NCI-H226 (cell line): ENCODE results near the gene SURF4.
"Not testable (repeated sequence)": the region's sequence is repeated elsewhere in the genome, so short reads cannot be mapped to it uniquely, and the experiment has no call there.

ENCODE experiments used
- DNase-seq: peaks from one replicate; pipeline ENCODE4 v3.0.0-alpha.2; 2015

Gene SURF4

GRCh38 chr9:133331641-133332380 lies 44.0 kb downstream of the SURF4 start:
- no peak for DNase-seq

DNA sequence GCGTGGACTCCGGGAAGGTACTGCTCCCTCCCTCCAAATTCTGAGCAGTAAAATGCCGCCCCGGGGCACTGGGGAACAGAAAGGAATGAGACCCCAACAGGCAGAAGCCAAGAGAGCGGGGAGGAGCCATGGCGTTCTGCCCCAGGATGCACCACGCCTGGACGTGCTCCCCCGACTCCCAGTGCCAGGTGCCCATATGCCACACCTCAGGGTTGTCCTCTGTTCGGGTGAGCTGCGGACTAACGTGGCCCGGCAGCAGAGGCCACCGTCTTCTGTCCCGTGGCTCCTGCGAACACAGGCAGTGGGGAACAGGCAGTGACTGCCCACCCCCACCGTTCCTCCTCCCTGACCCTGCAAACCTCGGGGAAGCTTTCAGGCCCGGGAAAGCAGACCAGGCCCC lies 44.6 kb downstream of the SURF4 start:
- DNase-seq = no peak

DNA sequence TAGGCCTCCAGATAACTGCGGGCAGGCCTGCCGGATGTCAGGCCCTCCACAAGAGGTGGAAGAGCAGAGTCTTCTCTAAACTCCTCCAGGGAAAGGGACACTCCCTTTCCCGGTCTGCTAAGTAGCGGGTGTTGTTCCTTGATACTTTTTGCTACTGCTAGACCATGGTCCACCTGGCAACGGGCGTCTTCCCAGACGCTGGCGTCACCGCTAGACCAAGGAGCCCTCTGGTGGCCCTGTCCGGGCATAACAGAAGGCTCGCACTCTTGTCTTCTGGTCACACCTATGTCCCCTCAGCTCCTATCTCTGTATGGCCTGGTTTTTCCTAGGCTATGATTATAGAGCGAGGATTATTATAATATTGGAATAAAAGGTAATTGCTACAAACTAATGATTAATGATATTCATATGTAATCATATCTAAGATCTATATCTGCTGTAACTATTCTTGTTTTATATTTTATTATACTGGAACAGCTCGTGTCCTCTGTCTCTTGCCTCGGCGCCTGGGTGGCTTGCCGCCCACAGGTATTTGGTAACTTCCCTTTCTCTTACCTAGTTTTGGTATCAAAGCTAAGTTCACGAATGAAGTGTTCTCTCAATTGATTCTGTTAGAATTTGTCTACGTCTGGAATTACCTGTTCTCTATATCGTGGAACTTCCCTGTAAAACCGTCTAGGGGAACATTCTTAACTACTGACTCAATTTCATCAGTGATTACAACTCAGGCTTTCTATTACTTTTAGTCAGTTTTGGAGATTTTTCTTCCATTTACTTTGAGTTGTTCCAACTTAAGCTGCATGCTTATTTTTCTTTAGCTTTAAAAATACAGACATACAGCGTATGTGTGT lies 46.3 kb downstream of the SURF4 start:
- not testable (repeated sequence) for DNase-seq

DNA sequence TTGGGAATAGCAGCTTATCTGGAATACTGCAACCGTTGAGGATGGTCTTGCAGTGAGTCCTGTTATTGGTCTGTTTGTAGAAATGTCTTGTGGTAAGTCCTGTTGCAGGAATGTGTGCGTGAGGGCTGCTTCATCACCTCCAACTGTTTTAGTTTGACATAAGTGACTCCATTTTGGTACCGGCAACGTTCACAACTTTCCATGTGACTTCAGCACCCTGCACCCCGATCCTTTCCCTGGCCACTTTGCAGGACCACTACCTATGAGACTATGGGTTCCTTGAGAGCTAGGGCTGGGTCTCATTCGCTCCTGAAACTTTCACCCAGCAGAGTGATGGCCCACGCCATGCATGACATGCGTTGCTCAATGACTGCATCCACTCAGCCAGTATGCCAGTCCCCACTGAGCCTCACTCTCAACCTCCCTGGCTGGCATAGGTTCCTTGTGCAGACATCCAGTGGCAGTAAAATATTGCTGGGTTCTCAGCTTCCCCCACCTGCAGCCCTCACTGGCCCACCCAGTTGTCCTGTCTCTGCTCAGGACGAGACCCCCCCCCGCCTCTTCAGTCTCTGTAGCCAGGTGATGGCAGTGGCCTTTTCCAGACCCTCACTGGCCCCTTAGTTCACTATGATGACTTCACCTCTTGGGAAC lies 47.9 kb downstream of the SURF4 start:
- DNase-seq = no peak

GRCh38 chr9:133327021-133327420 lies 48.8 kb downstream of the SURF4 start:
- not testable (repeated sequence) for DNase-seq

GRCh38 chr9:133323991-133324703 lies 51.7 kb downstream of the SURF4 start:
- DNase-seq = no peak

DNA sequence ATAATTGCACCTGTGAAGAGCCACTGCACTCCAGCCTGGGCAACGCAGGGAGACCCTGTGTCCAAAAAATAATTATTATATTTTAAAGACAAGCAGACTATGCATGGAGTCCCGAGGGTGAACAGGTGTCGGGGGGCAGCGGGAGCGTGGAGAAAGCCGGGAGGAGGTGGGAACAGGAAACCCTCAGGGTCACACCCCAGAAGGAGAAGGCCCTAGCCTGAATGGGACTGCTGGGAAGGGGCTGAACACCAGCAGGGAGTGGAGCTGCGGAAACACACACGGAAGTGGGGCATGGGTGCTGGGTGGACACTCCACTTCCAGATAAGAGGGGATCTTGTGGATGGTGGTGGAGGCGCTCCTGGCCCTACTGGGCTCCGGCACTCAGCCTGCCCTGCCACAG lies 52.6 kb downstream of the SURF4 start:
- DNase-seq = no peak

DNA sequence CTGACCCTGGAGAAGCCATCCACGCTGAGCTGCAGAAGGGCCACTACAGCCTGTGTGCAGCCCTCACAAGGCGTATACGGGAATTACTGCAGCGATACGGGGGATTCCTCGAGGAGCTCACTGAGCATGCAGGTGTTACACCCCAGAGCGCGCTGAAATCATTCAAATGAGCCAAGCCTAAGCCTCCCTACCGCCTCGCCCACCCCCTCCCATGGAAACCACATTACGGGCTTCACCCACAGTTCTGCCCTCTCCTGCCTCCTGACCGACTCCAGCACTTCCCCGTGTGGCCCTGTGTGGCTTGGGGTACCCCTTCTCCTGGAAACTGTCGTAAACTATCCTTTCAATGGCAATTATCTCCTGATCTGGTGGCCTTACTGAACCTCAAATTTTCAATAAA lies 53.2 kb downstream of the SURF4 start:
- no peak for DNase-seq

DNA sequence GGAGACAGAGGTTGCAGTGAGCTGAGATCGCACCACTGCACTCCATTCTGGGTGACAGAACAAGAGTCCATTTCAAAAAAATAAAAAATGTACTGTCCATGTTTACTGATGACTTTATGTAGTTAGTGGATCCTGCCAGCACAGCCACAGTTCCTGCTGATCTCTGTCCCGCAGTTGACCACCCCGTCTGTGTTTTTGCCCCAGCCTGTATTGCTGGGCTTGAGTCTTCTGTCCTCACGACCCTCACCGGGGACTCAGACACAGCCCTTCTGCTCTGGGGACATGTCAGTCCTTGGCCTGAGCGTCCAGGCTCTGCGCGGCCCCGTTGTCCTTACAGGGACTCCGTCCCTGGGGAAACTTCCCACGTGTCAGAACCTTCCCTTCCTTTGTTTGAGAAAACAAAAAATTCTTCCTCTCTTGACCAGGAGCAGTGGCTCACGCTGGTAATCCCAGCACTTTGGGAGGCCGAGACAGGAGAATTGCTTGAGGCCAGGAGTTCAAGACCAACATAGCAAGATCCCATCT lies 54.4 kb downstream of the SURF4 start:
- no peak for DNase-seq

DNA sequence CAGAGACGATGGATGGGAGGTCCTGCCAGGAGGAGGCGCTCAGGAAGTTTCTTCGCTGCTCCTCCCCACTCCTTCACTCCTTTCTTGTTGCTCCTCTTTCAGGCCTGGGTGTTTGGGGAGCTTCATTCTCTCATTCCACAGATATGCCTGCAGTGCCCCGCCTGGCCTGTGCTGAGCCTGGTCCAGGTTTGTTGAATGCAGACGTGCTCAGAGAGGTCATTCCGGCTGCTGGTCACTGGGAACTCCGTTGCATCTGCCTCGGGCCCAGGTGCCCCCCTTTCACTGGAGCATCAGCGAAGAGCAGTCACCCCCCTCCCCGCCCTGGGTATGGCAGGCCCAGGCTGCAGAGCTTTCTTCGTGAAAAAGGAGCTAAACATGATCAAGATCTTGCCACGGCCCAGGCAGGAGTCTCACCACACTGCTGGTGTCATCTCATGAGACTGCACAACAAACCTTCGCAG lies 55.4 kb downstream of the SURF4 start:
- DNase-seq = no peak

DNA sequence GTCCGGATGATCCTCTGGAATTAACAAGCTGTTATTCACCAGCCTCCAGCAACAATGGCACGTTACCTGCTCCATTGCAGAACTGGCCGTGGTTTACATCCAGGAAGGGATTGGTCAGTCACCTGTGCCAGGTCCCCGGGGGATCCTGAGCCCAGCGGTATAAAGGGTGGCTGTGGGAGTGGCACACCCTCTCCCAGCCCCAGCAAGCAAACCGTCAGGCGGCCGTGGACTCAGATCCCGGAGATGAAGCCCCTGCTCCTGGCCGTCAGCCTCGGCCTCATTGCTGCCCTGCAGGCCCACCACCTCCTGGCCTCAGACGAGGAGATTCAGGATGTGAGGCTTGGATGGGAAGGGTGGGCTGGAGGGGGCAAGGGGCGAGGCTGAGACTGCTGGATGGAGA lies 58.3 kb downstream of the SURF4 start:
- not testable (repeated sequence) for DNase-seq

GRCh38 chr9:133315997-133316396 lies 59.9 kb downstream of the SURF4 start:
- DNase-seq = no peak
